HFFc6 (cell line): ENCODE measurements around the gene GORASP1. TPM values are rescaled to one million over a fixed set of nuclear protein-coding genes. Genes with fewer than 3 reads are reported as not detected.

Experiments used
- DNase-seq: peaks from one replicate; pipeline ENCODE4 v3.0.0-alpha.2; 2018
- H3K27ac Mint-ChIP-seq: 2 replicates; pipeline ENCODE4 v1.8.0; 2020; ENCODE audit warnings: mild to moderate bottlenecking, mixed read lengths
- H3K27me3 Mint-ChIP-seq: 2 replicates; pipeline ENCODE4 v1.8.0; 2021; ENCODE audit warnings: mild to moderate bottlenecking, moderate library complexity, mixed read lengths; ENCODE audit not compliant: insufficient read depth
- H3K36me3 Mint-ChIP-seq: 2 replicates; pipeline ENCODE4 v1.8.0; 2021; ENCODE audit warnings: low read depth, mixed read lengths
- H3K4me1 Mint-ChIP-seq: 2 replicates; pipeline ENCODE4 v1.8.0; 2020; ENCODE audit warnings: low read depth, mixed read lengths
- H3K4me3 Mint-ChIP-seq: 2 replicates; pipeline ENCODE4 v1.8.0; 2020; ENCODE audit warnings: mild to moderate bottlenecking, moderate library complexity, mixed read lengths
- H3K9me3 Mint-ChIP-seq: 2 replicates; pipeline ENCODE4 v1.8.0; 2020; ENCODE audit warnings: mild to moderate bottlenecking, mixed read lengths
- total RNA-seq, 6 experiments: library from RNA; stranded (reverse); fragmentation: NEBNext Ultra II Directional; extraction: Animal tissue kit (Norgen Biotek cat#: 25700); gene quantifications; 2 replicates in 1 of 6; 3 replicates in 5 of 6; pipeline ENCODE4 v1.2.3, GENCODE V29; 2021
- TF ChIP-seq, protein P1 (sequence below): fragments of 200-600 bp; sonication (generic); IDR thresholded peaks from 2 replicates; pipeline ENCODE4 v1.5.0; 2021; ENCODE audit warnings: antibody characterized with exemption, mild to moderate bottlenecking

GORASP1 gene
- total RNA-seq, 6 experiments from 2014 or later, result 42.7 to 52.1 (median 47.0) TPM

DNA sequence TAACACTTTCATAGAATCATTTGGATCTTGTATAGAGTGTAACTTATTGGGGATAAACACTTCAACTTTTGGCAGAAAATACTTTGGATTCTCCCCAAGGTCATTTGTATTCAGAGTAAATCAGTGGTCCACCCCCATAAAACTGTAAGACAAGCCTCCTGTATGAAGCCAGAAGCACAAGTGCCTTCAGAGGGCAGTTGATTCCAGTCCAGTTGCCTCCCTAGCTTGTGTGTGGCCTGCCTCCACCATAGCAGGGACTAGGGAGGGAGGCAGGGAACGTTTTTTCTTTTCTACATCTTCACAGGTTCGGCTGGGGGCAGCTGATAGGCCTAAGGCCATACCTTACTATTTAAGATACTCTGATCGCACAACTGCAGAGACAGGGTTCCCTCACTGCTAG is 11.6 kb downstream of the GORASP1 start:
- TF ChIP-seq, protein P1, sequence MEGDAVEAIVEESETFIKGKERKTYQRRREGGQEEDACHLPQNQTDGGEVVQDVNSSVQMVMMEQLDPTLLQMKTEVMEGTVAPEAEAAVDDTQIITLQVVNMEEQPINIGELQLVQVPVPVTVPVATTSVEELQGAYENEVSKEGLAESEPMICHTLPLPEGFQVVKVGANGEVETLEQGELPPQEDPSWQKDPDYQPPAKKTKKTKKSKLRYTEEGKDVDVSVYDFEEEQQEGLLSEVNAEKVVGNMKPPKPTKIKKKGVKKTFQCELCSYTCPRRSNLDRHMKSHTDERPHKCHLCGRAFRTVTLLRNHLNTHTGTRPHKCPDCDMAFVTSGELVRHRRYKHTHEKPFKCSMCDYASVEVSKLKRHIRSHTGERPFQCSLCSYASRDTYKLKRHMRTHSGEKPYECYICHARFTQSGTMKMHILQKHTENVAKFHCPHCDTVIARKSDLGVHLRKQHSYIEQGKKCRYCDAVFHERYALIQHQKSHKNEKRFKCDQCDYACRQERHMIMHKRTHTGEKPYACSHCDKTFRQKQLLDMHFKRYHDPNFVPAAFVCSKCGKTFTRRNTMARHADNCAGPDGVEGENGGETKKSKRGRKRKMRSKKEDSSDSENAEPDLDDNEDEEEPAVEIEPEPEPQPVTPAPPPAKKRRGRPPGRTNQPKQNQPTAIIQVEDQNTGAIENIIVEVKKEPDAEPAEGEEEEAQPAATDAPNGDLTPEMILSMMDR, result no peak
- DNase-seq, result no peak
- H3K9me3 Mint-ChIP-seq, result no peaks in the 10 kb centered on the region
- H3K4me3 Mint-ChIP-seq, result no peak overlapping the region
- H3K4me1 Mint-ChIP-seq, result no peaks in the 10 kb centered on the region
- peaks cover 19% of the 10 kb centered on the region; the same call in 1 of the 2 replicates for H3K36me3 Mint-ChIP-seq
- no peak overlapping the region for H3K27ac Mint-ChIP-seq
- no peaks in the 10 kb centered on the region for H3K27me3 Mint-ChIP-seq

DNA sequence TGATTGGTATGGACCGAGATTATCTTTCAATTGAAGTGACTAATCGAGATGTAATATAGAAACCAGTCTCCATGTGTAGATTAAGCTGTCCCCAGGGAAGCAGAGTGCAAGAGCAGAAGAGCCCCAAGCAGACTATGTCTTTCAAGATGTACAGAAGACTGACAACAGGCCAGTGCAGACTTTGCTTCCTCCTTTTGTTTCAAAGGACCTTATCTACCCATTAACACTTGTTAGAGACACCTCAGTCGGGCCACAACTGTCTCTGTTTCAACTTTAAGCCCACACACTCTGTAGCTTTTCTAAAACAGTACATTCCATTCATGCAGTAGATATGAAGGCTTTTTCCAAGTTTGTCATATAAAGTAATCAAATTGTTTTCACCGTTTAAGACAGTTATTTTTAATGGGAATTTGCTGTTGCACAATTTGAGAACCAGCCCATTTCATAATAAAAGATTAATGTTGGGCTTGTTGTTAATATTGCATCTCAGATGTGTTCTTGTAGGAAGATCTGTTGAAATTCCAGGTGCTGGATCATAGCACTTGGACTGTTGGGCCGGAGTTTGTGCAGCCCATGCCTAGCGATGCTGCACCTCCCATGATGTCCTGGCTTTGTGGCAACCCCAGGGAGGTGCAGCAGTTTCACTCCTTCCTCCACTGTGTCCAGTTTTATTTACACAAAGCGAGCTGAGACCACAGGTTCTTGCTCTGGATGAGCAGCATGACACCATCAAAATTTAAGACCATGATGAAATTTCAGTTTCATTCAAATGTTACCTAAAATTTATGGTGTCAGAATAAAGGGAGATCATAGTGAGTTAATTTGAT is 12.4 kb downstream of the GORASP1 start:
- Mint-ChIP-seq H3K27me3 (no peaks in the 10 kb centered on the region), H3K9me3 (no peaks in the 10 kb centered on the region), H3K27ac (no peak overlapping the region), H3K36me3 (peaks cover 19% of the 10 kb centered on the region; the same call in 1 of the 2 replicates), H3K4me3 (no peak overlapping the region), H3K4me1 (no peaks in the 10 kb centered on the region)
- TF ChIP-seq, protein P1, result no peak
- no peak for DNase-seq

DNA sequence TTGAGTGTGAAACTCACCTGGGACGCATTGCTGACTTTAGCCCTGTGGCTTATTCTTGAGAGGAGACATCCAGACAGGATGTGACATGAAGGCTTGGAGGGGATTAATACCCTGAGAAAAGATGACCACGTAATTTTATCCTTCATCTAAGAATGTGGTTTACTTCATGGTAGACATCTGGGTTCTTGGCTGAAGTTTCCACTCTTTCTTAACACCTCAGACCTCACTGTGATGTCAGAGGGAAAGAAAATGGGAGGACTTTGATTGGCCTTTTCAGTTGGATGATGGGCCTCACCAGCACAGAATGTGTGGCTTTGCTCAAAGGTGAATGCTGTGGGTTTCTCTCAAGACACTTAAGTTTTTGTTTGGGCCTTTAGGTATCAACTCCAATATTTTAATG is 16.5 kb downstream of the GORASP1 start:
- TF ChIP-seq, protein P1, result no peak
- Mint-ChIP-seq H3K4me1 (peaks cover 15% of the 10 kb centered on the region), H3K36me3 (peaks cover 19% of the 10 kb centered on the region; the same call in 1 of the 2 replicates), H3K4me3 (no peak overlapping the region), H3K9me3 (no peaks in the 10 kb centered on the region), H3K27me3 (no peaks in the 10 kb centered on the region), H3K27ac (no peak overlapping the region)
- DNase-seq, result no peak

DNA sequence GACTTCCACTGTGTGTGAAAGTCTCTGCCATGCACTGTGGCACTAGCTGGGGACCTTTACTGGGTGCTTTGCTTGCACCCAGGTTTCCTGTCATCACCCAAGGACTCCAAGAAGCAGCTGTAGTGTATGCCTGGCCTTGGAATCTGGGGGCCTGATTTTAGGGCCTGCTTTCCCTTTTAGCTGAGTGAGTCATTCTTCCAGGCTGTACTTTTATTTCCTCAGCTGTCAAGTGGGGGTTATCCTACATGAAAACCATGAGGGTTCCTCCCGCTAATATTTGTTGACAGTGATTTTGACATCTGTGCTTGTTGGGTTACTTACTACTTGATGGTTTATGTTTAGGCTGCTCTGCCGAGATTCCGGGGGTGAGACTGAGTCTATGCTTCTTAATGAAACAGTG is 18.5 kb downstream of the GORASP1 start:
- H3K36me3 Mint-ChIP-seq, result peaks cover 4% of the 10 kb centered on the region; the same call in 1 of the 2 replicates
- H3K4me1 Mint-ChIP-seq, result peaks cover 15% of the 10 kb centered on the region
- H3K4me3 Mint-ChIP-seq, result no peak overlapping the region
- H3K27me3 Mint-ChIP-seq, result no peaks in the 10 kb centered on the region
- DNase-seq, result no peak
- TF ChIP-seq, protein P1, result no peak
- no peak overlapping the region; the same call in 1 of the 2 replicates for H3K27ac Mint-ChIP-seq
- no peaks in the 10 kb centered on the region for H3K9me3 Mint-ChIP-seq

DNA sequence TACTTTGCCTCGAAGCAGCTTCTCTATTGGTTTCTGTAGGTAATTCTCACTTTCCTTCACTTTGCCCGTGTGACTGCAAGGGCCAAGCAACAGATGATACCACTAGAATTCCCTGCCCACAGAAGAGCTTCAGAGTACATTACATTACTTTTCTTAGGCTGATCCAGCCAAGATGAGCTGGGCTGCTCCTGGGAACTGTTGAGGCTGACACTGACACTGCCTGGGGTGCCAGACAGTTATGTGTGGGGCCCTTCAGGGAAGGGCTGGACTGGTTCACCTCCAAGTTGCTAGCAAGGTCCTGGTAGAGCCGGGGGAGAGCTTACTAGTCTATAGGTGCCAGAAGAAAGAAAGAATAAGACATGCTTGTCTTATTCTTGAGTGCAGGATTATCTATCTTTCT is 19.0 kb downstream of the GORASP1 start:
- peaks cover 15% of the 10 kb centered on the region for H3K4me1 Mint-ChIP-seq
- no peak overlapping the region for H3K4me3 Mint-ChIP-seq
- H3K9me3 Mint-ChIP-seq, result no peaks in the 10 kb centered on the region
- H3K36me3 Mint-ChIP-seq, result no peaks in the 10 kb centered on the region
- no peaks in the 10 kb centered on the region for H3K27me3 Mint-ChIP-seq
- DNase-seq, result no peak
- H3K27ac Mint-ChIP-seq, result peak overlapping the region; percentile 49
- TF ChIP-seq, protein P1, result no peak
